ENCODE results near the gene FNDC3A. TPM values are rescaled to one million over a fixed set of nuclear protein-coding genes. Genes with fewer than 3 reads are reported as not detected.
A peak's percentile ranks its signal among the peaks of the same experiment; 100 is the strongest.

The FNDC3A gene
- total RNA-seq = 50.7 and 51.3 TPM in 2 replicates

- peak within 1 kb of the TSS; percentile 87 for H3K27ac ChIP-seq (ENCODE audit: low read depth, low read length)
- H3K4me3 ChIP-seq (ENCODE audit: insufficient read depth, low read length) = peak within 1 kb of the TSS; percentile 90
- peak within 1 kb of the TSS; percentile 89 for H3K4me2 ChIP-seq (ENCODE audit: insufficient read depth, low read length)
- H3K27me3 ChIP-seq (ENCODE audit: insufficient read depth, low read length) = no peaks in the 10 kb centered on the region
- peaks cover 5% of the 10 kb centered on the region for H3K9me3 ChIP-seq (ENCODE audit: low read depth, low read length)
- peaks cover 44% of the 10 kb centered on the region for H3K79me2 ChIP-seq (ENCODE audit: insufficient read depth, low read length)
- no peak for TF ChIP-seq CTCF (IDR thresholded peaks at IDR 0.05; ENCODE audit: extremely low read depth, low read depth, low read length)
- peak; percentile 96 for DNase-seq (ENCODE audit: insufficient read length, low spot score, missing footprints)
- H2AFZ ChIP-seq (ENCODE audit: low read length) = peak within 1 kb of the TSS; percentile 91
- no peaks in the 10 kb centered on the region for H4K20me1 ChIP-seq (ENCODE audit: insufficient read depth, low read length)
- H3K36me3 ChIP-seq (ENCODE audit: insufficient read depth, low read length) = no peaks in the 10 kb centered on the region
- peaks cover 21% of the 10 kb centered on the region for H3K4me1 ChIP-seq (ENCODE audit: insufficient read depth, low read length)
Observed at GRCh38 chr13:48975856-48976575, at the start of gene FNDC3A. Gene FNDC3A, plus strand, starts transcription at chr13:48975912. Its CDS starts 30,279 bp downstream, at chr13:49006191.

- Histone ChIP-seq H3K4me3 (ENCODE audit: insufficient read depth, low read length) (no peak overlapping the region), H3K4me2 (ENCODE audit: insufficient read depth, low read length) (no peak overlapping the region), H3K4me1 (ENCODE audit: insufficient read depth, low read length) (no peaks in the 10 kb centered on the region), H4K20me1 (ENCODE audit: insufficient read depth, low read length) (no peaks in the 10 kb centered on the region), H3K27me3 (ENCODE audit: insufficient read depth, low read length) (no peaks in the 10 kb centered on the region), H3K27ac (ENCODE audit: low read depth, low read length) (no peak overlapping the region), H3K9me3 (ENCODE audit: low read depth, low read length) (no peaks in the 10 kb centered on the region), H3K79me2 (ENCODE audit: insufficient read depth, low read length) (no peaks in the 10 kb centered on the region), H3K36me3 (ENCODE audit: insufficient read depth, low read length) (no peaks in the 10 kb centered on the region), H2AFZ (ENCODE audit: low read length) (no peak overlapping the region)
- no peak for TF ChIP-seq CTCF (IDR thresholded peaks at IDR 0.05; ENCODE audit: extremely low read depth, low read depth, low read length)
- DNase-seq (ENCODE audit: insufficient read length, low spot score, missing footprints) = no peak
Observed at GRCh38 chr13:48928757-48929430, 46.8 kb upstream of the FNDC3A start.

- no peak overlapping the region for H3K4me3 ChIP-seq (ENCODE audit: insufficient read depth, low read length)
- no peaks in the 10 kb centered on the region for H3K79me2 ChIP-seq (ENCODE audit: insufficient read depth, low read length)
- no peaks in the 10 kb centered on the region for H3K9me3 ChIP-seq (ENCODE audit: low read depth, low read length)
- H3K27me3 ChIP-seq (ENCODE audit: insufficient read depth, low read length) = no peaks in the 10 kb centered on the region
- no peak overlapping the region for H2AFZ ChIP-seq (ENCODE audit: low read length)
- no peak for DNase-seq (ENCODE audit: insufficient read length, low spot score, missing footprints)
- H3K36me3 ChIP-seq (ENCODE audit: insufficient read depth, low read length) = no peaks in the 10 kb centered on the region
- no peak overlapping the region for H3K27ac ChIP-seq (ENCODE audit: low read depth, low read length)
- H3K4me1 ChIP-seq (ENCODE audit: insufficient read depth, low read length) = no peaks in the 10 kb centered on the region
- H4K20me1 ChIP-seq (ENCODE audit: insufficient read depth, low read length) = no peaks in the 10 kb centered on the region
- no peak overlapping the region for H3K4me2 ChIP-seq (ENCODE audit: insufficient read depth, low read length)
- no peak for TF ChIP-seq CTCF (IDR thresholded peaks at IDR 0.05; ENCODE audit: extremely low read depth, low read depth, low read length)
Observed at GRCh38 chr13:48930918-48931317, 44.8 kb upstream of the FNDC3A start.

GRCh38 chr13:48938308-48938943 lies 37.3 kb upstream of the FNDC3A start:
- DNase-seq (ENCODE audit: insufficient read length, low spot score, missing footprints) = no peak
- no peak overlapping the region for H3K4me3 ChIP-seq (ENCODE audit: insufficient read depth, low read length)

More at GRCh38 chr13:48938308-48938943, 37.3 kb upstream of the FNDC3A start:
- no peaks in the 10 kb centered on the region for H4K20me1 ChIP-seq (ENCODE audit: insufficient read depth, low read length)
- no peaks in the 10 kb centered on the region for H3K27me3 ChIP-seq (ENCODE audit: insufficient read depth, low read length)
- no peak for TF ChIP-seq CTCF (IDR thresholded peaks at IDR 0.05; ENCODE audit: extremely low read depth, low read depth, low read length)
- no peaks in the 10 kb centered on the region for H3K4me1 ChIP-seq (ENCODE audit: insufficient read depth, low read length)
- no peak overlapping the region for H2AFZ ChIP-seq (ENCODE audit: low read length)
- H3K36me3 ChIP-seq (ENCODE audit: insufficient read depth, low read length) = no peaks in the 10 kb centered on the region
- H3K79me2 ChIP-seq (ENCODE audit: insufficient read depth, low read length) = no peaks in the 10 kb centered on the region
- no peak overlapping the region for H3K27ac ChIP-seq (ENCODE audit: low read depth, low read length)
- no peak overlapping the region for H3K4me2 ChIP-seq (ENCODE audit: insufficient read depth, low read length)
- H3K9me3 ChIP-seq (ENCODE audit: low read depth, low read length) = no peaks in the 10 kb centered on the region
